Lung (tissue), 12 donors: ENCODE results near the gene CARD8. TPM values are rescaled to one million over a fixed set of nuclear protein-coding genes. Genes with fewer than 3 reads are reported as not detected.

Experiments
- ATAC-seq: fragments of 200-7000 bp; cut with Tn5 transposase; one replicate; pipeline ENCODE4 v1.9.1; 2020; ENCODE audit warnings: moderate number of reproducible peaks; ENCODE audit not compliant: insufficient read depth, low FRiP score
- DNase-seq, 3 donors: peaks; one replicate each; pipeline ENCODE4 v3.0.0-alpha.2; 2013 to 2017
- H3K27ac ChIP-seq, 2 donors: one replicate each; pipeline ENCODE4 v1.5.1; 2013; ENCODE audit warnings: mild to moderate bottlenecking in 2 of 2, moderate library complexity in 2 of 2, control low read depth in 1 of 2, inconsistent platforms in 1 of 2, low read depth in 1 of 2, low read length in 1 of 2
- H3K27me3 ChIP-seq, 3 donors: one replicate each; pipeline ENCODE4 v1.5.1; 2013; ENCODE audit warnings: low read length in 2 of 3; ENCODE audit not compliant: control insufficient read depth in 3 of 3, insufficient read depth in 3 of 3
- H3K36me3 ChIP-seq, 4 donors: one replicate each; pipeline ENCODE4 v1.5.1; 2013; ENCODE audit warnings: low read length in 4 of 4, mild to moderate bottlenecking in 1 of 4, moderate library complexity in 1 of 4; ENCODE audit not compliant: control insufficient read depth in 4 of 4, insufficient read depth in 4 of 4
- H3K4me1 ChIP-seq, 5 donors: one replicate each; pipeline ENCODE4 v1.5.1; 2013; ENCODE audit warnings: low read length in 5 of 5, mild to moderate bottlenecking in 2 of 5, moderate library complexity in 1 of 5; ENCODE audit not compliant: control insufficient read depth in 5 of 5, insufficient read depth in 5 of 5
- H3K4me3 ChIP-seq: one replicate; pipeline ENCODE4 v1.5.1; 2013; ENCODE audit warnings: mild to moderate bottlenecking, control low read depth, moderate library complexity
- H3K9ac ChIP-seq, 2 donors: one replicate each; pipeline ENCODE4 v1.5.1; 2013; ENCODE audit warnings: low read length in 2 of 2, control low read depth in 1 of 2; ENCODE audit not compliant: insufficient read depth in 1 of 2
- H3K9me3 ChIP-seq, 4 donors: one replicate each; pipeline ENCODE4 v1.5.1; 2013; ENCODE audit warnings: low read length in 3 of 4, mild to moderate bottlenecking in 1 of 4, moderate library complexity in 1 of 4; ENCODE audit not compliant: control insufficient read depth in 4 of 4, insufficient read depth in 3 of 4
- WGBS, 2 donors: extraction: QIAGEN DNeasy Blood & Tissue Kit; methylation state at CpG; one replicate each; pipeline ENCODE4 v1.1.7; 2013; 5-methylcytosine and 5-hydroxymethylcytosine counted together
- polyA plus RNA-seq, 2 donors: library from polyadenylated mRNA; stranded (reverse); fragments of 200-250 nt; gene quantifications; one replicate each; pipeline ENCODE4 v1.2.1, GENCODE V29; 2013
- total RNA-seq, 2 donors: library from RNA; depleted of rRNA in 1 of 2; stranded (reverse); fragments of >200 nt in 1 of 2; gene quantifications; one replicate each; pipeline ENCODE4 v1.2.1, GENCODE V29; 2014 to 2021
- TF ChIP-seq, protein P1 (sequence below): IDR thresholded peaks from 2 replicates; pipeline ENCODE4 v1.5.1; 2012; ENCODE audit warnings: mild to moderate bottlenecking; ENCODE audit errors: control extremely low read depth, extremely low read depth
- donor health status: control.
- donor health status: control.
- donor health status: Bipolar disorder and iron deficiency.
- donor health status: healthy.
- donor health status: DM: yes; HTN: yes; CAD: no.

The CARD8 gene
- total and polyA plus RNA-seq, 4 donors = 43.0 to 114 (median 53.2) TPM

DNA sequence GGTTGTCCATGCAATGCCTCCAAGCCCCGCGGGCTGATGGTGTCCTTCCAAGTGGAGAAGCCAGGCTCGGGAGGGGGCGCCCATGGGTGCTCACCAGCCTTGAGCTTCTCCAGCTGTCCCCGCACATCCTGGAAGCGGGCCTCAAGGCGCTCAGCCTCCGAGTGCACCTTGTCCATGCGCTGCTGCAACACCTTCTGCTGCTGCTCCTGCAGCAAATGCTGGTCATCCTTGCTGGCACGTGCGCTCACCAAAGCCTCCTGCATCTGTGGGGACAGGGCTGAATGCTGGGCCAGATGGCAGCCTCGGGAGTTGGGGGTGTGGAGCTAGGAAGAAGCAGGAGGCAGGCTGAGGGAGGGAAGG lies 46.9 kb upstream of the CARD8 start:
- Histone ChIP-seq H3K4me3 (no peak overlapping the region), H3K9me3 (no peaks in the 10 kb centered on the region), H3K9ac (no peak overlapping the region), H3K36me3 (no peaks in the 10 kb centered on the region), H3K27me3 (no peaks in the 10 kb centered on the region), H3K4me1 (no peaks in the 10 kb centered on the region), H3K27ac (no peak overlapping the region)
- ATAC-seq = no peak
- 92 to 94% methylated on average over 12 of the region's 12 CpGs for WGBS, 2 donors
- TF ChIP-seq, protein P1, sequence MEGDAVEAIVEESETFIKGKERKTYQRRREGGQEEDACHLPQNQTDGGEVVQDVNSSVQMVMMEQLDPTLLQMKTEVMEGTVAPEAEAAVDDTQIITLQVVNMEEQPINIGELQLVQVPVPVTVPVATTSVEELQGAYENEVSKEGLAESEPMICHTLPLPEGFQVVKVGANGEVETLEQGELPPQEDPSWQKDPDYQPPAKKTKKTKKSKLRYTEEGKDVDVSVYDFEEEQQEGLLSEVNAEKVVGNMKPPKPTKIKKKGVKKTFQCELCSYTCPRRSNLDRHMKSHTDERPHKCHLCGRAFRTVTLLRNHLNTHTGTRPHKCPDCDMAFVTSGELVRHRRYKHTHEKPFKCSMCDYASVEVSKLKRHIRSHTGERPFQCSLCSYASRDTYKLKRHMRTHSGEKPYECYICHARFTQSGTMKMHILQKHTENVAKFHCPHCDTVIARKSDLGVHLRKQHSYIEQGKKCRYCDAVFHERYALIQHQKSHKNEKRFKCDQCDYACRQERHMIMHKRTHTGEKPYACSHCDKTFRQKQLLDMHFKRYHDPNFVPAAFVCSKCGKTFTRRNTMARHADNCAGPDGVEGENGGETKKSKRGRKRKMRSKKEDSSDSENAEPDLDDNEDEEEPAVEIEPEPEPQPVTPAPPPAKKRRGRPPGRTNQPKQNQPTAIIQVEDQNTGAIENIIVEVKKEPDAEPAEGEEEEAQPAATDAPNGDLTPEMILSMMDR = no peak
- DNase-seq = no peak

DNA sequence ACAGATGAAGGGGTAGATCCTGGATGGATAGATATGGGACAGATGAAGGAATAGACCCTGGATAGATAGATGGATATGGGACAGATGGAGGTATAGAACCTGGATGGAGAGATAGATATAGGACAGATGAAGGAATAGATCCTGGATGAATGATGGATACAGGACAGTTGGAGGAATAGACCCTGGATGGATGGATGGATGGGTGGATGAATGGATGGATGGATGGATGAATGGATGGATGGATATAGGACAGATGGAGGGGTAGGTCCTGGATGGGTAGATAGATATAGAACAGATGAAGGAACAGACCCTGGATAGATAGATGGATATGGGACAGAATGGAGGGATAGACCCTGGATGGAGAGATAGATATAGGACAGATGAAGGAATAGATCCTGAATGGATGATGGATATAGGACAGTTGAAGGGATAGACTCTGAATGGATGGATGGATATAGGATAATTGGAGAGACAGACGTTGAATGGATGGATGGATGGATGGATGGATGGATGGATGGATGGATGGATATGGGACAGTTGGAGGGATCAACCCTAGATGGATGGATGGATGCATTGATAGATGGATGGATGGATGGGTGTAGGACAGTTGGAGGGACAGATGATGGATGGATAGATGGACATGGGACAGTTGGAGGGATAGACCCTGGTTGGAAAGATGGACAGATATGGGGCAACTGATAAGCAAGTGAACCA lies 46.3 kb upstream of the CARD8 start:
- Histone ChIP-seq H3K27me3 (no peaks in the 10 kb centered on the region), H3K36me3 (no peaks in the 10 kb centered on the region), H3K4me3 (no peak overlapping the region), H3K9me3 (no peaks in the 10 kb centered on the region), H3K4me1 (no peaks in the 10 kb centered on the region), H3K27ac (no peak overlapping the region), H3K9ac (no peak overlapping the region)
- TF ChIP-seq, protein P1 = no peak
- no peak for ATAC-seq
- no peak for DNase-seq
- WGBS, 2 donors = 94 to 100% methylated on average over 1 of the region's 1 CpG

GRCh38 chr19:48297975-48298374 lies 42.3 kb upstream of the CARD8 start:
- TF ChIP-seq, protein P1 = no peak
- 94 to 96% methylated on average over 16 of the region's 16 CpGs for WGBS, 2 donors
- H3K27me3 ChIP-seq = no peaks in the 10 kb centered on the region
- no peak overlapping the region for H3K4me3 ChIP-seq
- H3K27ac ChIP-seq = no peak overlapping the region
- no peaks in the 10 kb centered on the region for H3K36me3 ChIP-seq
- H3K9me3 ChIP-seq = no peaks in the 10 kb centered on the region
- DNase-seq (no peak), ATAC-seq (no peak)
- H3K9ac ChIP-seq = no peak overlapping the region
- H3K4me1 ChIP-seq = no peaks in the 10 kb centered on the region
